WTC11 (cell line): ENCODE results near the gene ABHD6.

ENCODE experiments used
- CTCF ChIP-seq: fragments of 200-600 bp; IDR thresholded peaks from 2 replicates; pipeline ENCODE4 v1.8.0; 2022; ENCODE audit warnings: antibody characterized with exemption
- FOXP1 ChIP-seq: sonication (generic); formaldehyde crosslinking; IDR thresholded peaks from 2 replicates; pipeline ENCODE4 v1.8.0; 2022; ENCODE audit warnings: missing genetic modification reagents, mild to moderate bottlenecking, moderate library complexity, borderline replicate concordance
- IRF2 ChIP-seq: sonication (generic); formaldehyde crosslinking; IDR thresholded peaks from 2 replicates; pipeline ENCODE4 v1.8.0; 2022; ENCODE audit warnings: low read depth, missing genetic modification reagents, borderline replicate concordance
- NR2C2 ChIP-seq: sonication (generic); formaldehyde crosslinking; IDR thresholded peaks from 2 replicates; pipeline ENCODE4 v1.8.0; 2022; ENCODE audit warnings: mild to moderate bottlenecking, missing genetic modification reagents
- SP1 ChIP-seq: sonication (generic); formaldehyde crosslinking; conservative IDR thresholded peaks from 2 replicates; pipeline ENCODE4 v1.8.1; 2022; ENCODE audit warnings: missing genetic modification reagents
- TF ChIP-seq, protein P1 (sequence below): sonication (generic); formaldehyde crosslinking; conservative IDR thresholded peaks from 2 replicates; pipeline ENCODE4 v1.8.1; 2023; ENCODE audit warnings: mild to moderate bottlenecking, low read depth, missing genetic modification reagents, moderate library complexity

DNA sequence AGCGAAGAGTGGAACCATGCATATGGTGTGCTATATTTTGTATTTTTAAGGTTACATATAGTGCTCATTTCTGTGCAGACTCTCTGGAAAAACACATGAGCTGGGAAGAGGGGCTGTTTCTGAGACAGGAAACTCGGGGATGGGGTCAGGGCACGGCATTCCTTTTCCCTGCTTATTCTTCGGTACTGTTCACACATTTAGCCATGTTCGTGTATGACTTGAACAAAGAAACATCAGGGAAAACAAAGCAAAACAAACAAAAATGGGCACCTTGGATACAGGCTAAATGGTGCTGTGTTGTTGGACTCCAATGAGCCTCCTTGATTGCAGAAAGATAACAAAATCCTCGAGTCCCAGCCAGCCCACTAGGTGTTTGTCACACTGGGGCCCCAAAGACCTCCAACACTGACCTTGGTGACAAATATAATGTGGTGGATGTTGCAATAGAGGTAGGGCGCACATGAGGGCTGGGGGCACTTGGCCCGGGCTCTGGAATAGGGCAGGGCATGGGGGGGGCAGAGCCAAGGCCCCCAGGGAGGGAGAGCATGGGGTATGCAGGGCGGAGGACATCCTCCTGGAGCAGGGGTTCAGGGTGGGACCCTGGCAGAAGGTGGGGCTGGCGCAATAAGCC is 46.1 kb upstream of the ABHD6 start:
- TF ChIP-seq, protein P1, sequence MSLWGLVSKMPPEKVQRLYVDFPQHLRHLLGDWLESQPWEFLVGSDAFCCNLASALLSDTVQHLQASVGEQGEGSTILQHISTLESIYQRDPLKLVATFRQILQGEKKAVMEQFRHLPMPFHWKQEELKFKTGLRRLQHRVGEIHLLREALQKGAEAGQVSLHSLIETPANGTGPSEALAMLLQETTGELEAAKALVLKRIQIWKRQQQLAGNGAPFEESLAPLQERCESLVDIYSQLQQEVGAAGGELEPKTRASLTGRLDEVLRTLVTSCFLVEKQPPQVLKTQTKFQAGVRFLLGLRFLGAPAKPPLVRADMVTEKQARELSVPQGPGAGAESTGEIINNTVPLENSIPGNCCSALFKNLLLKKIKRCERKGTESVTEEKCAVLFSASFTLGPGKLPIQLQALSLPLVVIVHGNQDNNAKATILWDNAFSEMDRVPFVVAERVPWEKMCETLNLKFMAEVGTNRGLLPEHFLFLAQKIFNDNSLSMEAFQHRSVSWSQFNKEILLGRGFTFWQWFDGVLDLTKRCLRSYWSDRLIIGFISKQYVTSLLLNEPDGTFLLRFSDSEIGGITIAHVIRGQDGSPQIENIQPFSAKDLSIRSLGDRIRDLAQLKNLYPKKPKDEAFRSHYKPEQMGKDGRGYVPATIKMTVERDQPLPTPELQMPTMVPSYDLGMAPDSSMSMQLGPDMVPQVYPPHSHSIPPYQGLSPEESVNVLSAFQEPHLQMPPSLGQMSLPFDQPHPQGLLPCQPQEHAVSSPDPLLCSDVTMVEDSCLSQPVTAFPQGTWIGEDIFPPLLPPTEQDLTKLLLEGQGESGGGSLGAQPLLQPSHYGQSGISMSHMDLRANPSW (CRISPR knock-in tag) = no peak
- no peak for TF ChIP-seq SP1 (CRISPR knock-in tag)
- TF ChIP-seq NR2C2 (CRISPR knock-in tag) = no peak
- TF ChIP-seq IRF2 (CRISPR knock-in tag) = no peak
- no peak for TF ChIP-seq CTCF
- TF ChIP-seq FOXP1 (CRISPR knock-in tag) = no peak
